Gastrocnemius medialis (tissue), 4 donors: ENCODE data around the gene CFHR5. TPM values are rescaled to one million over a fixed set of nuclear protein-coding genes. Genes with fewer than 3 reads are reported as not detected.

Source experiments
- ATAC-seq, 2 donors: fragments of 150-250 bp; one replicate each; pipeline ENCODE4 v1.9.1; 2016
- DNase-seq, 2 donors: peaks; one replicate each; pipeline ENCODE4 v3.0.0-alpha.2; 2019
- H3K27ac ChIP-seq, 4 donors: fragments of 200-600 bp; sonication (generic); 1 replicate in 1 of 4; 2 replicates in 3 of 4; pipeline ENCODE4 v1.5.1; 2016 to 2018; ENCODE audit warnings: mild to moderate bottlenecking in 2 of 4, moderate library complexity in 1 of 4
- H3K27me3 ChIP-seq, 3 donors: fragments of 200-600 bp; sonication (generic) in 2 of 3; 1 replicate in 1 of 3; 2 replicates in 2 of 3; pipeline versions ENCODE4 v1.5.1 to v1.6.0; 2016 to 2019; ENCODE audit warnings: mild to moderate bottlenecking in 1 of 3, moderate library complexity in 1 of 3
- H3K36me3 ChIP-seq, 2 donors: fragments of 200-600 bp; sonication (generic) in 1 of 2; one replicate each; pipeline ENCODE4 v1.5.1; 2017 to 2018
- H3K4me1 ChIP-seq, 2 donors: fragments of 200-600 bp; sonication (generic) in 1 of 2; one replicate each; pipeline ENCODE4 v1.5.1; 2016 to 2017; ENCODE audit warnings: mild to moderate bottlenecking in 2 of 2
- H3K4me3 ChIP-seq, 4 donors: fragments of 200-600 bp; sonication (generic) in 3 of 4; 1 replicate in 1 of 4; 2 replicates in 3 of 4; pipeline ENCODE4 v1.5.1; 2016 to 2019; ENCODE audit warnings: mild to moderate bottlenecking in 2 of 4
- H3K9me3 ChIP-seq, 3 donors: fragments of 200-600 bp; sonication (generic) in 2 of 3; 1 replicate in 1 of 3; 2 replicates in 2 of 3; pipeline ENCODE4 v1.5.1; 2016 to 2019
- CTCF ChIP-seq, 5 experiments: fragments of 450-650 bp in 3 of 5; fragments of 200-600 bp in 2 of 5; sonication (generic) in 2 of 5; IDR thresholded peaks in 4 of 5; conservative IDR thresholded peaks in 1 of 5; 1 replicate in 4 of 5; 2 replicates in 1 of 5; pipeline ENCODE4 v1.5.1; 2016 to 2019; ENCODE audit warnings: antibody characterized with exemption in 5 of 5, mild to moderate bottlenecking in 3 of 5, moderate library complexity in 3 of 5
- POLR2A ChIP-seq, 2 donors: fragments of 450-650 bp; IDR thresholded peaks; one replicate each; pipeline ENCODE4 v1.6.1; 2017; ENCODE audit warnings: antibody characterized with exemption in 2 of 2, mild to moderate bottlenecking in 2 of 2, moderate library complexity in 2 of 2
- in situ Hi-C, 4 donors: fragments of 200-750 bp; cut with MboI; loops; one replicate each; pipeline versions ENCODE4 v1.15.0 to v1.8.0; 2017; ENCODE audit warnings: low sequenced_read_pairs in 4 of 4
- intact Hi-C: fragments of 100-400 bp; cut with DNase I; formaldehyde crosslinking; loops from one replicate; pipeline ENCODE4 v1.15.1; 2023; ENCODE audit warnings: low total_unique reads
- total RNA-seq, 4 donors: library from RNA; depleted of rRNA; stranded (reverse); fragments of >200 nt; gene quantifications; one replicate each; pipeline versions ENCODE4 v1.1.0 to v1.2.3, GENCODE V29; 2016

Gene CFHR5
- total RNA-seq, 4 donors from 2014 or later, result not detected

GRCh38 chr1:197036861-197037260 is 59.5 kb downstream of the CFHR5 start:
- Histone ChIP-seq H3K36me3 (no peaks in the 10 kb centered on the region), H3K4me1 (no peaks in the 10 kb centered on the region), H3K27ac (no peak overlapping the region), H3K9me3 (no peaks in the 10 kb centered on the region), H3K27me3 (no peaks in the 10 kb centered on the region), H3K4me3 (no peak overlapping the region)
- in situ Hi-C loops (no loop called here), intact Hi-C loops (no loop called here)
- no peak for ATAC-seq
- DNase-seq, result no peak
- no peak for TF ChIP-seq POLR2A (IDR thresholded peaks at IDR 0.05)
- no peak for TF ChIP-seq CTCF (IDR thresholded peaks at IDR 0.05 in 4 of 5, conservative IDR thresholded peaks at IDR 0.05 in 1 of 5)

GRCh38 chr1:197041486-197042353 is 64.4 kb downstream of the CFHR5 start:
- Histone ChIP-seq H3K9me3 (no peaks in the 10 kb centered on the region), H3K36me3 (no peaks in the 10 kb centered on the region), H3K27me3 (no peaks in the 10 kb centered on the region), H3K27ac (no peak overlapping the region), H3K4me3 (no peak overlapping the region), H3K4me1 (no peaks in the 10 kb centered on the region)
- DNase-seq (no peak), ATAC-seq (no peak)
- in situ Hi-C loops, result no loop called here
- intact Hi-C loops, result no loop called here
- no peak for TF ChIP-seq POLR2A (IDR thresholded peaks at IDR 0.05)
- no peak for TF ChIP-seq CTCF (IDR thresholded peaks at IDR 0.05 in 4 of 5, conservative IDR thresholded peaks at IDR 0.05 in 1 of 5)

GRCh38 chr1:197042676-197043341 is 65.5 kb downstream of the CFHR5 start:
- ATAC-seq, result no peak
- Histone ChIP-seq H3K27me3 (no peaks in the 10 kb centered on the region), H3K4me3 (no peak overlapping the region), H3K4me1 (no peaks in the 10 kb centered on the region), H3K9me3 (no peaks in the 10 kb centered on the region), H3K27ac (no peak overlapping the region), H3K36me3 (no peaks in the 10 kb centered on the region)
- in situ Hi-C loops, result no loop called here
- no peak for DNase-seq
- intact Hi-C loops, result no loop called here
- TF ChIP-seq POLR2A (IDR thresholded peaks at IDR 0.05), result no peak
- no peak for TF ChIP-seq CTCF (IDR thresholded peaks at IDR 0.05 in 4 of 5, conservative IDR thresholded peaks at IDR 0.05 in 1 of 5)

- H3K4me3 ChIP-seq, result no peak overlapping the region
- no peaks in the 10 kb centered on the region for H3K27me3 ChIP-seq
- no peak overlapping the region for H3K27ac ChIP-seq
- TF ChIP-seq POLR2A (IDR thresholded peaks at IDR 0.05), result no peak
- no peak for TF ChIP-seq CTCF (IDR thresholded peaks at IDR 0.05 in 4 of 5, conservative IDR thresholded peaks at IDR 0.05 in 1 of 5)
- intact Hi-C loops, result no loop called here
- ATAC-seq (no peak), DNase-seq (no peak)
- no peaks in the 10 kb centered on the region for H3K36me3 ChIP-seq
- H3K4me1 ChIP-seq, result no peaks in the 10 kb centered on the region
- H3K9me3 ChIP-seq, result no peaks in the 10 kb centered on the region
- in situ Hi-C loops, result no loop called here
Observed at GRCh38 chr1:197049100-197049499, 71.7 kb downstream of the CFHR5 start.

Other genes with a start within 250 kb of the CFHR5 start
- 1 to 10 TPM in 1 of 4 donors, under 1 TPM in 1, not detected in 2; 0.49 to 1.5 TPM for gene CFHR3, start 202.7 kb upstream of the CFHR5 start, total RNA-seq
- gene CFHR1, start 157.8 kb upstream of the CFHR5 start, total RNA-seq, result 1 to 10 TPM in 1 of 4 donors, under 1 TPM in 1, not detected in 2; 0.52 to 1.6 TPM
- under 1 TPM in 1 of 4 donors, not detected in 3; 0.20 TPM for gene CFHR4, start 89.5 kb upstream of the CFHR5 start, total RNA-seq
- gene CFHR2, start 33.8 kb upstream of the CFHR5 start, total RNA-seq, result under 1 TPM in 2 of 4 donors, not detected in 2; 0.59 to 0.69 TPM
- gene F13B, start 89.7 kb downstream of the CFHR5 start, total RNA-seq, result not detected
- gene ASPM, start 169.1 kb downstream of the CFHR5 start, total RNA-seq, result under 1 TPM; 0.05 to 0.52 (median 0.26) TPM
- gene ZBTB41, start 223.7 kb downstream of the CFHR5 start, total RNA-seq, result 10 to 100 TPM in 2 of 4 donors, 1 to 10 TPM in 2; 6.9 to 14.2 (median 10.9) TPM